Right lobe of liver (tissue), 4 donors: ENCODE measurements around the gene CHMP4B.

Source experiments
- CTCF ChIP-seq, 4 donors: fragments of 200-600 bp in 3 of 4; fragments of 450-650 bp in 1 of 4; IDR thresholded peaks; one replicate each; pipeline versions ENCODE4 v1.5.1 to v1.8.0; 2016 to 2022; ENCODE audit warnings: antibody characterized with exemption in 4 of 4, mild to moderate bottlenecking in 2 of 4
- POLR2A ChIP-seq: fragments of 450-650 bp; IDR thresholded peaks from one replicate; pipeline ENCODE4 v1.6.1; 2017; ENCODE audit warnings: antibody characterized with exemption, mild to moderate bottlenecking
- donor health status: DM: no; HTN: no; CAD: no.
- donor health status: DM: no; HTN: no; CAD: no.
- donor health status: DM: no; HTN: yes; CAD: no.

GRCh38 chr20:33848391-33848790 lies 37.2 kb downstream of the CHMP4B start:
- TF ChIP-seq CTCF (IDR thresholded peaks at IDR 0.05) (no peak), POLR2A (no peak)
